ENCODE data around the gene MOG. TPM values are rescaled to one million over a fixed set of nuclear protein-coding genes. Genes with fewer than 3 reads are reported as not detected.

Gene MOG
- total and polyA plus RNA-seq, 2 experiments from 2014 or later = 0.55 to 2.5 TPM

DNA sequence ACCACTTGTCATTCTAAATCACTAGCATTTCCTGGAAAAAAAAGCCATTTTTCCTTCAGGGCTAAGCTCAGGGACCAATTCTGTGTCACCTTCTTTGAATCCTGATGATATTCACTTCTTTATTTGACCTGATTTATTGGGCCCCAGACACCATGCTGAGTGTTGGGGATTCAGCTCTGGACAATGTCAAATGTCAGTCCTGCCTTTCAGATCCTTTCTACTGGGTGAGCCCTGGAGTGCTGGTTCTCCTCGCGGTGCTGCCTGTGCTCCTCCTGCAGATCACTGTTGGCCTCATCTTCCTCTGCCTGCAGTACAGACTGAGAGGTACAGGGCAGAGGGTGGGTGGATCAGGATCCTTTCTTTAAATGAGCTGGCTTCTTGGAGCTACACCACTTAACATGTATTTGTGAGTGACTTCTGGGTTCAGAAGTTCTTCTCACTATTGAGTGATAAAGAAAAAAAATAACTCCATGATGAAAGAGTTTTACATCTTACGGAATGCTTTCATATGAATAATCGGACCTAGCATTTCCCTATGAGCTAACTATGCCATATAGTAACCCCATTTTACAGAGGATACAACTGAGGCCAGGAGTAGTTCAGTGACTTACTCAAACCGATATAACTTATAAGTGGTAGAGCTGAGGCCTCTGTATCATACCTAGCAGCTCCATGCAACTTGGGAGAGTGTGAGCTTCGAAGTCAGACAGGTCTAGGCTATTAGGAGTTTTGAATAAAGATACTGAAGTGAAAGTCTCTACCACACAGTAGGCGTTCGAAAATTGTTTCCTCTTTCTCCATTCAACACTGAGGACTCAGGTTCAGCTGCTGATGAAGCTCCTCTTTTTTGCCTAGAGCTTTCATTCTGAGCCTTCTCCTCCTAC, 9.3 kb downstream of the MOG start:
- no peaks in the 10 kb centered on the region for H4K20me1 ChIP-seq (replicated peaks; ENCODE audit: insufficient read depth)
- H3K4me3 ChIP-seq = peak overlapping the region; percentile 10
- peaks cover 15% of the 10 kb centered on the region for H3F3A ChIP-seq (replicated peaks; ENCODE audit: low read depth)
- DNase-seq (ENCODE audit: low spot score) = peak; percentile 45
- H3K4me1 ChIP-seq (ENCODE audit: insufficient read depth) = peaks cover 39% of the 10 kb centered on the region
- peak overlapping the region; percentile 97 for H3K27ac ChIP-seq (ENCODE audit: low read depth)
- Mint-ChIP-seq H3K27ac (peak overlapping the region; percentile 94), H3K4me3 (peak overlapping the region; percentile 26; the same call in 1 of the 3 replicates), H3K9me3 (no peaks in the 10 kb centered on the region), H3K4me1 (peaks cover 55% of the 10 kb centered on the region), H3K27me3 (ENCODE audit: insufficient read depth, low read depth, poor library complexity) (peaks cover 18% of the 10 kb centered on the region), H3K36me3 (ENCODE audit: low read depth) (no peaks in the 10 kb centered on the region; the same call in 2 of the 3 replicates)
- no peaks in the 10 kb centered on the region for H3K79me2 ChIP-seq (replicated peaks; ENCODE audit: insufficient read depth)
- no peaks in the 10 kb centered on the region for H3K36me3 ChIP-seq (ENCODE audit: insufficient read depth)
- H3K27me3 ChIP-seq (ENCODE audit: insufficient read depth) = no peaks in the 10 kb centered on the region
- TF ChIP-seq, protein P1, sequence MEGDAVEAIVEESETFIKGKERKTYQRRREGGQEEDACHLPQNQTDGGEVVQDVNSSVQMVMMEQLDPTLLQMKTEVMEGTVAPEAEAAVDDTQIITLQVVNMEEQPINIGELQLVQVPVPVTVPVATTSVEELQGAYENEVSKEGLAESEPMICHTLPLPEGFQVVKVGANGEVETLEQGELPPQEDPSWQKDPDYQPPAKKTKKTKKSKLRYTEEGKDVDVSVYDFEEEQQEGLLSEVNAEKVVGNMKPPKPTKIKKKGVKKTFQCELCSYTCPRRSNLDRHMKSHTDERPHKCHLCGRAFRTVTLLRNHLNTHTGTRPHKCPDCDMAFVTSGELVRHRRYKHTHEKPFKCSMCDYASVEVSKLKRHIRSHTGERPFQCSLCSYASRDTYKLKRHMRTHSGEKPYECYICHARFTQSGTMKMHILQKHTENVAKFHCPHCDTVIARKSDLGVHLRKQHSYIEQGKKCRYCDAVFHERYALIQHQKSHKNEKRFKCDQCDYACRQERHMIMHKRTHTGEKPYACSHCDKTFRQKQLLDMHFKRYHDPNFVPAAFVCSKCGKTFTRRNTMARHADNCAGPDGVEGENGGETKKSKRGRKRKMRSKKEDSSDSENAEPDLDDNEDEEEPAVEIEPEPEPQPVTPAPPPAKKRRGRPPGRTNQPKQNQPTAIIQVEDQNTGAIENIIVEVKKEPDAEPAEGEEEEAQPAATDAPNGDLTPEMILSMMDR (conservative IDR thresholded peaks at IDR 0.05; ENCODE audit: low read depth in 2 of 2) = no peak
- TF ChIP-seq, protein P2, sequence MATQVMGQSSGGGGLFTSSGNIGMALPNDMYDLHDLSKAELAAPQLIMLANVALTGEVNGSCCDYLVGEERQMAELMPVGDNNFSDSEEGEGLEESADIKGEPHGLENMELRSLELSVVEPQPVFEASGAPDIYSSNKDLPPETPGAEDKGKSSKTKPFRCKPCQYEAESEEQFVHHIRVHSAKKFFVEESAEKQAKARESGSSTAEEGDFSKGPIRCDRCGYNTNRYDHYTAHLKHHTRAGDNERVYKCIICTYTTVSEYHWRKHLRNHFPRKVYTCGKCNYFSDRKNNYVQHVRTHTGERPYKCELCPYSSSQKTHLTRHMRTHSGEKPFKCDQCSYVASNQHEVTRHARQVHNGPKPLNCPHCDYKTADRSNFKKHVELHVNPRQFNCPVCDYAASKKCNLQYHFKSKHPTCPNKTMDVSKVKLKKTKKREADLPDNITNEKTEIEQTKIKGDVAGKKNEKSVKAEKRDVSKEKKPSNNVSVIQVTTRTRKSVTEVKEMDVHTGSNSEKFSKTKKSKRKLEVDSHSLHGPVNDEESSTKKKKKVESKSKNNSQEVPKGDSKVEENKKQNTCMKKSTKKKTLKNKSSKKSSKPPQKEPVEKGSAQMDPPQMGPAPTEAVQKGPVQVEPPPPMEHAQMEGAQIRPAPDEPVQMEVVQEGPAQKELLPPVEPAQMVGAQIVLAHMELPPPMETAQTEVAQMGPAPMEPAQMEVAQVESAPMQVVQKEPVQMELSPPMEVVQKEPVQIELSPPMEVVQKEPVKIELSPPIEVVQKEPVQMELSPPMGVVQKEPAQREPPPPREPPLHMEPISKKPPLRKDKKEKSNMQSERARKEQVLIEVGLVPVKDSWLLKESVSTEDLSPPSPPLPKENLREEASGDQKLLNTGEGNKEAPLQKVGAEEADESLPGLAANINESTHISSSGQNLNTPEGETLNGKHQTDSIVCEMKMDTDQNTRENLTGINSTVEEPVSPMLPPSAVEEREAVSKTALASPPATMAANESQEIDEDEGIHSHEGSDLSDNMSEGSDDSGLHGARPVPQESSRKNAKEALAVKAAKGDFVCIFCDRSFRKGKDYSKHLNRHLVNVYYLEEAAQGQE (IDR thresholded peaks at IDR 0.05; ENCODE audit: unreplicated experiment) = no peak
- H3K9me2 ChIP-seq (ENCODE audit: insufficient read depth) = no peaks in the 10 kb centered on the region
- peak; percentile 5; the same call in 2 of the 3 replicates for ATAC-seq
- H3K4me2 ChIP-seq = peak overlapping the region; percentile 21
- H2AFZ ChIP-seq = no peak overlapping the region

DNA sequence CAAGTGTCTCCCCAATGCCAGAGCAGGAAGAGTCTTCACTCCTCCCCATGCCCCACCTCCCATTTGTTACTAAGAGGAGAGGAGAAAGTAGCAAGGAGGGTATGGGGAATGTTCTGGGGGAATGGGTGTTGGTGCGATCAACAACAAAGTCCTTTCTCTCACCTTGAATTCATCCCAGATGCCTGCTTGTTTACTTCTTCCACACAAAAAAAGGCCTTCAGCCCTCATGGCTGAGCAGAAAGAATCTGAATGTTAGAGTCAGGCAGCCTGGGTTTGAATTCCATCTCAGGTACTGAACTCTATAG, 9.9 kb downstream of the MOG start:
- Mint-ChIP-seq H3K9me3 (no peaks in the 10 kb centered on the region), H3K4me3 (peak overlapping the region; percentile 26; the same call in 1 of the 3 replicates), H3K36me3 (ENCODE audit: low read depth) (no peaks in the 10 kb centered on the region; the same call in 2 of the 3 replicates), H3K27me3 (ENCODE audit: insufficient read depth, low read depth, poor library complexity) (peaks cover 16% of the 10 kb centered on the region), H3K27ac (peak overlapping the region; percentile 94), H3K4me1 (peaks cover 51% of the 10 kb centered on the region)
- no peaks in the 10 kb centered on the region for H3K9me2 ChIP-seq (ENCODE audit: insufficient read depth)
- no peaks in the 10 kb centered on the region for H3K36me3 ChIP-seq (ENCODE audit: insufficient read depth)
- H3K4me2 ChIP-seq = peak overlapping the region; percentile 21
- H3F3A ChIP-seq (replicated peaks; ENCODE audit: low read depth) = peaks cover 13% of the 10 kb centered on the region
- H2AFZ ChIP-seq = no peak overlapping the region
- peak; percentile 43 for ATAC-seq
- peaks cover 39% of the 10 kb centered on the region for H3K4me1 ChIP-seq (ENCODE audit: insufficient read depth)
- no peaks in the 10 kb centered on the region for H3K27me3 ChIP-seq (ENCODE audit: insufficient read depth)
- DNase-seq (ENCODE audit: low spot score) = peak; percentile 66
- peak overlapping the region; percentile 97 for H3K27ac ChIP-seq (ENCODE audit: low read depth)
- TF ChIP-seq, protein P3, sequence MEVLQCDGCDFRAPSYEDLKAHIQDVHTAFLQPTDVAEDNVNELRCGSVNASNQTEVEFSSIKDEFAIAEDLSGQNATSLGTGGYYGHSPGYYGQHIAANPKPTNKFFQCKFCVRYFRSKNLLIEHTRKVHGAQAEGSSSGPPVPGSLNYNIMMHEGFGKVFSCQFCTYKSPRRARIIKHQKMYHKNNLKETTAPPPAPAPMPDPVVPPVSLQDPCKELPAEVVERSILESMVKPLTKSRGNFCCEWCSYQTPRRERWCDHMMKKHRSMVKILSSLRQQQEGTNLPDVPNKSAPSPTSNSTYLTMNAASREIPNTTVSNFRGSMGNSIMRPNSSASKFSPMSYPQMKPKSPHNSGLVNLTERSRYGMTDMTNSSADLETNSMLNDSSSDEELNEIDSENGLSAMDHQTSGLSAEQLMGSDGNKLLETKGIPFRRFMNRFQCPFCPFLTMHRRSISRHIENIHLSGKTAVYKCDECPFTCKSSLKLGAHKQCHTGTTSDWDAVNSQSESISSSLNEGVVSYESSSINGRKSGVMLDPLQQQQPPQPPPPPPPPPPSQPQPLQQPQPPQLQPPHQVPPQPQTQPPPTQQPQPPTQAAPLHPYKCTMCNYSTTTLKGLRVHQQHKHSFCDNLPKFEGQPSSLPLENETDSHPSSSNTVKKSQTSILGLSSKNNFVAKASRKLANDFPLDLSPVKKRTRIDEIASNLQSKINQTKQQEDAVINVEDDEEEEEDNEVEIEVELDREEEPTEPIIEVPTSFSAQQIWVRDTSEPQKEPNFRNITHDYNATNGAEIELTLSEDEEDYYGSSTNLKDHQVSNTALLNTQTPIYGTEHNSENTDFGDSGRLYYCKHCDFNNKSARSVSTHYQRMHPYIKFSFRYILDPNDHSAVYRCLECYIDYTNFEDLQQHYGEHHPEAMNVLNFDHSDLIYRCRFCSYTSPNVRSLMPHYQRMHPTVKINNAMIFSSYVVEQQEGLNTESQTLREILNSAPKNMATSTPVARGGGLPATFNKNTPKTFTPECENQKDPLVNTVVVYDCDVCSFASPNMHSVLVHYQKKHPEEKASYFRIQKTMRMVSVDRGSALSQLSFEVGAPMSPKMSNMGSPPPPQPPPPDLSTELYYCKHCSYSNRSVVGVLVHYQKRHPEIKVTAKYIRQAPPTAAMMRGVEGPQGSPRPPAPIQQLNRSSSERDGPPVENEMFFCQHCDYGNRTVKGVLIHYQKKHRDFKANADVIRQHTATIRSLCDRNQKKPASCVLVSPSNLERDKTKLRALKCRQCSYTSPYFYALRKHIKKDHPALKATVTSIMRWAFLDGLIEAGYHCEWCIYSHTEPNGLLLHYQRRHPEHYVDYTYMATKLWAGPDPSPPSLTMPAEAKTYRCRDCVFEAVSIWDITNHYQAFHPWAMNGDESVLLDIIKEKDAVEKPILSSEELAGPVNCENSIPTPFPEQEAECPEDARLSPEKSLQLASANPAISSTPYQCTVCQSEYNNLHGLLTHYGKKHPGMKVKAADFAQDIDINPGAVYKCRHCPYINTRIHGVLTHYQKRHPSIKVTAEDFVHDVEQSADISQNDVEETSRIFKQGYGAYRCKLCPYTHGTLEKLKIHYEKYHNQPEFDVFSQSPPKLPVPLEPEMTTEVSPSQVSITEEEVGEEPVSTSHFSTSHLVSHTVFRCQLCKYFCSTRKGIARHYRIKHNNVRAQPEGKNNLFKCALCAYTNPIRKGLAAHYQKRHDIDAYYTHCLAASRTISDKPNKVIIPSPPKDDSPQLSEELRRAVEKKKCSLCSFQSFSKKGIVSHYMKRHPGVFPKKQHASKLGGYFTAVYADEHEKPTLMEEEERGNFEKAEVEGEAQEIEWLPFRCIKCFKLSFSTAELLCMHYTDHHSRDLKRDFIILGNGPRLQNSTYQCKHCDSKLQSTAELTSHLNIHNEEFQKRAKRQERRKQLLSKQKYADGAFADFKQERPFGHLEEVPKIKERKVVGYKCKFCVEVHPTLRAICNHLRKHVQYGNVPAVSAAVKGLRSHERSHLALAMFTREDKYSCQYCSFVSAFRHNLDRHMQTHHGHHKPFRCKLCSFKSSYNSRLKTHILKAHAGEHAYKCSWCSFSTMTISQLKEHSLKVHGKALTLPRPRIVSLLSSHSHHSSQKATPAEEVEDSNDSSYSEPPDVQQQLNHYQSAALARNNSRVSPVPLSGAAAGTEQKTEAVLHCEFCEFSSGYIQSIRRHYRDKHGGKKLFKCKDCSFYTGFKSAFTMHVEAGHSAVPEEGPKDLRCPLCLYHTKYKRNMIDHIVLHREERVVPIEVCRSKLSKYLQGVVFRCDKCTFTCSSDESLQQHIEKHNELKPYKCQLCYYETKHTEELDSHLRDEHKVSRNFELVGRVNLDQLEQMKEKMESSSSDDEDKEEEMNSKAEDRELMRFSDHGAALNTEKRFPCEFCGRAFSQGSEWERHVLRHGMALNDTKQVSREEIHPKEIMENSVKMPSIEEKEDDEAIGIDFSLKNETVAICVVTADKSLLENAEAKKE (CRISPR knock-in tag; IDR thresholded peaks at IDR 0.05) = 0 out of 2 replicates have a peak, but pooled peaks have one; percentile 39
- TF ChIP-seq POLR2AphosphoS5 (IDR thresholded peaks at IDR 0.05; ENCODE audit: low read depth) = no peak
- no peaks in the 10 kb centered on the region for H4K20me1 ChIP-seq (replicated peaks; ENCODE audit: insufficient read depth)
- H3K4me3 ChIP-seq = peak overlapping the region; percentile 10
- no peaks in the 10 kb centered on the region for H3K79me2 ChIP-seq (replicated peaks; ENCODE audit: insufficient read depth)
